ENCODE measurements around the gene BPIFA1.
A peak's percentile ranks its signal among the peaks of the same experiment; 100 is the strongest.

Gene BPIFA1

DNA sequence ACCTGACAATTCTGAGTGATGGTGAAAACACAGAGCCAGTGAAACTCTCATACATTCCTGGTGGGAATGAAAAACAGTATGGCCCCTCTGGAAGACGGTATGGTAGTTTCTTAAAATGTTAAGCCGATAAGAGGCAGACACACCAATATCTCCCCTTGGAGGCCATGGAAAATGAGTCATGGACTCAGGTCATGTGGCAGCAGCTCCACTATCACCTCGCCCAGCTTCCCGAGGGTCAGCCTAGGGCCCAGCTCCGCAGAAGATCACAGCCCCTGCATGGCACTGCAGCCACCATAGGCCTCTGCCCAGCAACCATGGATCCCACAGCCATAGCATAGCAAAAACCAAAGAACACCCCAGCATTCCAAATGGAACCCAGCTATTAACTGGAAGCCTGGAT is 21.4 kb downstream of the BPIFA1 start:
- ATAC-seq (no peak), DNase-seq (no peak)
- no peak overlapping the region for H3K4me3 Mint-ChIP-seq
- H3K36me3 Mint-ChIP-seq (ENCODE audit: low read depth) = no peaks in the 10 kb centered on the region
- H3K27ac Mint-ChIP-seq = no peak overlapping the region
- no peaks in the 10 kb centered on the region for H3K4me1 Mint-ChIP-seq
- H3K27me3 Mint-ChIP-seq = peaks cover 15% of the 10 kb centered on the region
- H3K9me3 Mint-ChIP-seq = no peaks in the 10 kb centered on the region

DNA sequence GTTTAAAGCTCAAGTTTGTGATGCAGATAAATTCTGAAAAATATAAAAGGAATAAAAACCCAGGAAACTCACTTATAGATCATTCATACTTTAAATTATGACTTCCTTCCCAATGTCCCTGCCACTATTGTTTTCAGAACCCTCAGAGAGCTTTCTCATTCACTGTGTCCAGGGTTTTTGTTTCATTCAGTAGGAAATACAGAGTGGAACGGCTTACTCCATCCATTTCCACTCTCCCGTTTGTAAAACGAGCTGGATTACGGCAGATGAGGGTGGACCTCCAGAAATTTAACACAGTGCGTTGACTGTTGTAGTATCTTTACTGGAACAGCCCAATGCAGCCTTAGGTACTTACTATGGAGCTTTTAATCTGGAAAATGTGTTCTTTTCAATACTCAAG is 23.6 kb downstream of the BPIFA1 start:
- no peak for ATAC-seq
- H3K4me1 Mint-ChIP-seq = no peaks in the 10 kb centered on the region
- peaks cover 13% of the 10 kb centered on the region for H3K27me3 Mint-ChIP-seq
- no peaks in the 10 kb centered on the region for H3K36me3 Mint-ChIP-seq (ENCODE audit: low read depth)
- no peak overlapping the region for H3K4me3 Mint-ChIP-seq
- H3K27ac Mint-ChIP-seq = no peak overlapping the region
- no peak for DNase-seq
- H3K9me3 Mint-ChIP-seq = no peaks in the 10 kb centered on the region

DNA sequence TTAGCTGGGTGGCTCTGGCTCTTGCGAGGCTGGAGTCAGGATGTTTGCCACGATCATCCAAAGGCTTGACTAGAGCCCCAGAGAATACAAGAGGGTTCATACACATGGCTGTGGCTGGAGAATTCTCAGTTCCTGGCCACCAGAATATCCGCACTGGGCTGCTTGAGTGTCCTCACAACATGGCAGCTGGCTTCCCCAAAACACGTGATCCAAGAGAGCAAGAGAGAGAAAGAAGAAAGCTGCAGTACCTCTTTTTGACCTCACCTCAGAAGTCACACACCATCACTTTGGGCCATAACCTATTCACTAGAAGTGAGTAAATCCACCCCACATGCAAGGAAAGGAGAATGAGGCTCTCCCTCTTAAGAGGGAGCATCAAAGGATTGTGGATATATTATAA is 25.7 kb downstream of the BPIFA1 start:
- Mint-ChIP-seq H3K9me3 (no peaks in the 10 kb centered on the region), H3K4me3 (no peak overlapping the region), H3K4me1 (no peaks in the 10 kb centered on the region), H3K27ac (no peak overlapping the region), H3K36me3 (ENCODE audit: low read depth) (no peaks in the 10 kb centered on the region), H3K27me3 (peaks cover 10% of the 10 kb centered on the region)
- ATAC-seq = no peak
- DNase-seq = no peak

DNA sequence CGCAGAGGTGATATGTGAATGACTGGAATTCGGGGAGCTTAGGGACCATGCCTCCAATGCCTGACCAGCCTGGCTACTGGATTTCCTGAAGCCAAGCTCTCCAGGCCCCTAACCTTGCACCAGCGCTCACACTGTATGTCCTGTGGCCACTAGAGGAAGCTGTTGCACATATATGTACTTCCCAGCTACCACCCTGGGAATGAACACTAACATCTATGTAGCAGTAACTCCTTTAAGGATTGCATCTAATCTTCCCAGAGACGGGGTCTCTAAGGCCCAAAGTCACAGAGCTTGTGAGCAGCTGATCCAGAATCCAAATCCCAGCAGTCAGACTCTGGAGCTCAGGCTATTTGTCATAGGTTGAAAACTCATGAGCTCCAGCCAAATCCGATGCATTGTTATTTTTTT is 26.9 kb downstream of the BPIFA1 start:
- H3K27ac Mint-ChIP-seq = no peak overlapping the region
- no peak for DNase-seq
- peak; percentile 46 for ATAC-seq
- no peak overlapping the region for H3K4me3 Mint-ChIP-seq
- no peaks in the 10 kb centered on the region for H3K36me3 Mint-ChIP-seq (ENCODE audit: low read depth)
- no peaks in the 10 kb centered on the region for H3K4me1 Mint-ChIP-seq
- peaks cover 10% of the 10 kb centered on the region for H3K27me3 Mint-ChIP-seq
- H3K9me3 Mint-ChIP-seq = no peaks in the 10 kb centered on the region

DNA sequence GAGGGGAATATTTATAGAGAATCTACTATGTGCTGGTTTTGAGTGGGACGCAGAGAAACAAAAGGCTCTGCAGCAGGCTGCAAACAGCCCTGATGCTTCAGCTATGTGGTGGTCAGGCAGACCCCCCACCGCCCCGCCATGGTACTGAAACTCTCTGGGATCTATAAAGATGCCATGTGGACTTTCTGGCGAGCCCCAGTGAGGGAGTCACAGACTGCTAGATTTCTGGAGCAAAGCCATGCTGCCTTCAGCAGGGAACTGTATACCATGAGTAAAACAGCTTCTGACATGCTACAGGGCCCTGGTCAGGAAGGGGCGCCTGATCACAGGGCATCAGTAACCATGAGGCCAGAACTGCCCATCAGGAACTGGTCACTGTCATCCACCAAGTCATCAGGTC is 28.0 kb downstream of the BPIFA1 start:
- no peaks in the 10 kb centered on the region for H3K9me3 Mint-ChIP-seq
- peaks cover 16% of the 10 kb centered on the region for H3K27me3 Mint-ChIP-seq
- no peaks in the 10 kb centered on the region for H3K36me3 Mint-ChIP-seq (ENCODE audit: low read depth)
- H3K4me1 Mint-ChIP-seq = no peaks in the 10 kb centered on the region
- H3K27ac Mint-ChIP-seq = no peak overlapping the region
- DNase-seq = no peak
- H3K4me3 Mint-ChIP-seq = no peak overlapping the region
- ATAC-seq = no peak

DNA sequence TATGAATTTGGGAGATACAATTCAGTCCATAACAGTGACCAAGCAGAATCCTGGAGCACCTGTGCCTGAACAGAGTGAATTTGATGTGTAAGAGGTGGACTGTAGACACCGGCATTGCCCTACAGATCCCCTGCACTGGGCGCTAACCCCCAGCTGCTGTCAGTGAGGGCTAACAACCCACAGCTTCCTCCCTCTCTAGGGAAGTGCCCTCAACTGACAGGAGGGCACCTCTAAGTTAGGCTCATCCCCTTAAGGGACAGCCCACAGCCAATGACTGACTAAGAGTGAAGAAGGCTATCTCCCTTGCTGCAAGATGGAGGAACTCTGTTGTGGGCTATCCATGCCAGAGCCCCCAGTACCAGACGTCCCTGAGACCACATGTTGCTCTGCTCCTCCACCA is 31.9 kb downstream of the BPIFA1 start:
- H3K27me3 Mint-ChIP-seq = peaks cover 6% of the 10 kb centered on the region
- ATAC-seq (no peak), DNase-seq (no peak)
- no peaks in the 10 kb centered on the region for H3K36me3 Mint-ChIP-seq (ENCODE audit: low read depth)
- no peaks in the 10 kb centered on the region for H3K4me1 Mint-ChIP-seq
- H3K9me3 Mint-ChIP-seq = no peaks in the 10 kb centered on the region
- no peak overlapping the region for H3K27ac Mint-ChIP-seq
- H3K4me3 Mint-ChIP-seq = no peak overlapping the region

DNA sequence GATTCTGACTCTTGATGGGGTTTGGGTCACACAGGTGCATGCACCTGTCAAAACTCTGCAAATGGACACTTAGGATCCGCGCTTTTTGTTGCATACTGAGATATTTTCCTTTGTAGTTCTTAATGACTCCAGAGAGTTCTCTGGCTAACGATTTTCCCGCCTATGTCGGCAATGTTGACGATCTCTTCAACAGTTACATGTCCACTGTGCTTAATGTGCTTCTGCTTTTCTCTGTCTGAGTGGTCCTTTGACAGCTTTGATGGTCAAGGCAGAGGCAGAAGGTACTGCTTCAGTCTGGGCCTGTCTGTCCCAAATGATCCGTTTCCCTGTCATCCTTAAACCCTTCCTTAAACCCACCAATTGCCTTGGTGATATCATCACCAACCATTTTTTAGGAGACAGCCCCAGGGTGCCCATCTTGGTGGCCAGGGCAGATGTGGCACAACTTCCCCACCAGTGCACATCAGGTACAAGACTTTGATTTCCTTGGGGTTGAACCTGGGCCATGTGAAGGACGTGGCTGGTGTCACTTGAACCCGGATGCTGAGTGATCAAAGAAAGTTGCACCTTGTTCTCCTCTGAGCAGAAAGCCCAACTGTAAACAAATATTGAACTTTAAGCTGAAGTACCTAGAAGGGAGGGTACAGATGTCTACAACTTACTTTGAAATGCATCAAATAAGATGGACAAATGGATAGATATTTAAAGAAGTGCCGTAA is 36.5 kb downstream of the BPIFA1 start:
- Mint-ChIP-seq H3K4me1 (no peaks in the 10 kb centered on the region), H3K27me3 (peaks cover 7% of the 10 kb centered on the region), H3K36me3 (ENCODE audit: low read depth) (no peaks in the 10 kb centered on the region), H3K4me3 (no peak overlapping the region), H3K9me3 (no peaks in the 10 kb centered on the region), H3K27ac (no peak overlapping the region)
- DNase-seq (no peak), ATAC-seq (no peak)

DNA sequence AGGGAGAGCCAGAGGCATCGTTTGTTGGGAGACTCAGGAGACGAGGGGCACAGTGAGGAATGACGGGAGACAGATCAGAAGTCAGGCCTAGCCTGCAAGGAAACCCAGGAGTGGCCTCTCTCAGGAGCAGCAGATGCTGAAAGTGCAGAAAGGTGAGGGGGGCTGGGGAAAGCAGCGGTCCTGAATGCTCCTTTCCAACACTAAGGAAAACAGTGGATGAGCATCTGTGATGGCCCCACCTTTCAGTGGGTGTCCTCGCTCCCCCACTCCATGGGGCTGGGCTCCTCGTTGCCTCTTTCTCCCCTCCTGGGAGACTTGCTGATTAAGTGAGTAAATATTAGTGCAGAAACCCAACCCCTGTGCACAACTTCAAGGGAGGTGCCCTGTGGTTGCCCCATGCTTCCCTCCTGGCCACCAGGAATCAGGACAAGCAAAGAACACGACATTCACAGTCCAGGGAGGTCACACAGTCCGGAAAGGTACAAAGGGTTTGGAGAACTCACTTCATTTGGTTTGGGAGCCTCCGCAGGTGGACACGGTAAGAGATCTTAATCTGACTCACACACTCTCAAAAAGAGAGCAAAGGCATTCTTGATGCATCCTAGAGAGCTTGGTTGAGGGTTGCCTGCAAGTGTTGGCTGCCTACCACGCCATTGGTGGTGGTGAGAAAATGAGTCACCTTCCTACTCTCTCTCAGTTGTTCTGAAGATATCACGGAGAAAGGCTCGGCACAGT is 37.5 kb downstream of the BPIFA1 start:
- ATAC-seq (no peak), DNase-seq (no peak)
- H3K9me3 Mint-ChIP-seq = no peaks in the 10 kb centered on the region
- H3K4me1 Mint-ChIP-seq = no peaks in the 10 kb centered on the region
- H3K36me3 Mint-ChIP-seq (ENCODE audit: low read depth) = no peaks in the 10 kb centered on the region
- H3K4me3 Mint-ChIP-seq = no peak overlapping the region
- peaks cover 4% of the 10 kb centered on the region for H3K27me3 Mint-ChIP-seq
- H3K27ac Mint-ChIP-seq = no peak overlapping the region

DNA sequence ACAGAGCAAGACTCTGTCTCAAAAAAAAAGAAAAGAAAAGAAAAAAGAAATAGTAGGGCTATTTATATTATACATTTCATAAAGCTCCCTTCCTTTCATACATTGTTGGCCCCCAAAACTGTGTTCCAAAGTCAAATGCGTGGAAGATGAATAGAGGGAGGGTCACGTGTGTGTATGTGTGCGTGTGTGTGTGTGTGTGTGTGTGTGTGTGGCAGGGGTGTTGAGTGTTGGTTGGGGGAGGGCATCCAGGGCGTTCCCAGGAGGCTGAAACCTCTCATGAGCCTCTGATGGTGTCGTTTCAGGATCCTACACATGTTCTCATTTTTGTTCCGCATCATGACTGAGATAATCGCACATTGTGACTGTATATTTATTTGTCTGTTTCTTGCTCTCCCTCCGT is 39.4 kb downstream of the BPIFA1 start:
- no peak overlapping the region for H3K27ac Mint-ChIP-seq
- no peaks in the 10 kb centered on the region for H3K36me3 Mint-ChIP-seq (ENCODE audit: low read depth)
- no peak for DNase-seq
- no peaks in the 10 kb centered on the region for H3K9me3 Mint-ChIP-seq
- peaks cover 3% of the 10 kb centered on the region for H3K27me3 Mint-ChIP-seq
- no peak for ATAC-seq
- no peaks in the 10 kb centered on the region for H3K4me1 Mint-ChIP-seq
- H3K4me3 Mint-ChIP-seq = no peak overlapping the region

DNA sequence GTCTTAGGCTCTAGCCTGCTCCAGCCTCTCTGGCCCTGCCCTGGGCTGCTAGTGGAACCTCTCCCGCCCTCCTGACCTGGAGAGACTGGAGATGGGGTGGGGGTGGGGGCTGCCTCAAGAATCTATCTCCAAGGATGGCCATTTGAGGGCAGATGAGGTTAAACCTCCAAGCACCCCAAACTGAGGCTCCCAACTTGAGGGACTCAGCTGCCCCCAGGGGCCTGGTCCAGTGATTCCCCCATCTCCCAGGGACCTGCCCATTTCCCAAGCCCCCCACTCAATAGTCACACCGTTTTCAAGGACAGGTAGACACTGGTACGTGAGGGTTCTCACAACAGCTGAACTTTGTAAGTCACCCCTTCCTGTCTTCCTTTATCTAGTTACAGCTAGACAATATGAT is 40.1 kb downstream of the BPIFA1 start:
- no peak overlapping the region for H3K27ac Mint-ChIP-seq
- no peaks in the 10 kb centered on the region for H3K4me1 Mint-ChIP-seq
- no peak overlapping the region for H3K4me3 Mint-ChIP-seq
- no peak for DNase-seq
- no peak for ATAC-seq
- no peaks in the 10 kb centered on the region for H3K9me3 Mint-ChIP-seq
- peaks cover 5% of the 10 kb centered on the region for H3K27me3 Mint-ChIP-seq
- H3K36me3 Mint-ChIP-seq (ENCODE audit: low read depth) = no peaks in the 10 kb centered on the region

DNA sequence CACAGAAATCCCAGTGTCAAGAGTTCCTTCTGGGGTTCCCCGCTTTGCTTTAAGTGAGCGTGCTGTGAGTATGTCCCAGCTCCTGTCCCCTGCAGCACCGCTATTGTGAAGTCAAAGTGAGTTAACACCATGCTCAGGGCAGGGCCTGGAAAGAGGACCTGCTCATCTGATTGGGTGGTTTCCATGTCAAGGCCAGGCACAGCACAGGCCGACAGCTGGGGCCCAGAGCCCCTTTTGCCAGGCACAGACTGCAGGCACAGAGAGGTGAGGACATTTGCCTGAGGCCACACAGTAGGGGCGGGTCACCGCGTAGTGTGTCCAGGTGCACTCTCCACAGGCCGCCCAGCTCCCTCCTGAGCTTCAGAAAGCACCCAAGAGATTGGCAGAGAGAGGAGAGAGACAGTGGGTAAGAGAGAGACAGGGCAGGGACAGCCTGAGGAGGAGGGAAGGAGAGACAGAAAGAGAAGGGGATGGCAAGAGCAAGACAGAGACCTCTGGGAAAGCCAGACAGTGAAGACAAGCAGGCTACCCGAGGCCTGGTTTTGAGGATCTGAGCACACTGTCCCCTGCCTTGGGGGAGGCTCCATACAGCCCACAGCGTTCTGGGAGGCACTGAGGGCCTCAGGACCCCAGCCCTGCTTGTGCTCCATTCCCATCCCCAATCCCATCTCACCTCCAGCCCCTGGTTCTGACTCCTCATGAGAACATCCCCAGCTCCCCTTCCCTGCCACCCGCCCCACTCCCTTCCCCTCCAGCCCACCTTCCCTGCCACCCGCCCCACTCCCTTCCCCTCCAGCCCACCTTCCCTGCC is 40.7 kb downstream of the BPIFA1 start:
- no peaks in the 10 kb centered on the region for H3K4me1 Mint-ChIP-seq
- no peak overlapping the region for H3K4me3 Mint-ChIP-seq

DNA sequence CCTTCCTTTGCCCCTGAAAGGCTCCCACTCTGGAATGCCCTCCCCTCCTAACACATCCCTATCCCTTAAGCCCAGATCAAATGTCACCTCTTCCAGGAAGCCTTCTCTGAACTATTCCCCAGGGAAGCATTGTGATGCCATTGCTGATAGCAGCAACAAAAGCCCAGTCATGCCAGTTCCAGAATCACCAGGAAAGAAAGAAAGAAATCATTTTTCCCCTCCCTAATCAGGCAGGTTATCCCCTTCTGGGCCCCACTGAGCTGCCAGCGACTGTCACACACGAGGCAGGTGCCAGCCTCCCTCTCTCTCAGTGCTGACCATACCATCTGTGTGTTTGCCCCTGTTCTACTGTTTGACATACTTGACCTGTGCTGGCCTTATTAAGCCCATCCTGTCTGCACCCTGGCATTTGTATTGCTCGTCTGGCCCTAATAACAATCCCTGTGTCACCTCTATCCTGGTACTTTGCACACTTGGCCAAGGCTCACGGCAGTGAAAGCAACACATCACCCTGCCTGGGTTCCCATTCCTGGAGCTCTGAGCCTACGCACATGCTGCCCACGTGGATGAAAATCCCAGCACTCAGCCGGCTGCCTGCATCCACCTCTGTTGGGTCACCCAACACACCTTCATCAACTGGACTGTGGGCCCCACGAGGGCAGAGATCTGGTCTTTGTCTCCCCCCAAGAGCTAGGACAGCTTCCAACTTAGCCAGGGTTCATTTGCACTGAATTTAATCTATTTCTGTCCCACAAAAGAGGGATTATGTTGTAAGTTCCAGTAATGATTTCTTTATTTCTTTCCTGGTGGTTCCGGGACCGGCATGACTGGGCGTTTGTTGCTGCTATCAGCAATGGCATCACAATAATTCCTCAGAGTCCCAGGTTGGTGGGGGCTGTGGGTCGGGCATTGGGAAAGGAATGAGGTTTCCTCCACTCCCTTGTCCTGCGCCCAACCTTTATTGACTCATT is 42.0 kb downstream of the BPIFA1 start:
- DNase-seq (no peak), ATAC-seq (no peak)
- Mint-ChIP-seq H3K4me3 (no peak overlapping the region), H3K9me3 (no peaks in the 10 kb centered on the region), H3K36me3 (ENCODE audit: low read depth) (no peaks in the 10 kb centered on the region), H3K27ac (no peak overlapping the region), H3K4me1 (no peaks in the 10 kb centered on the region), H3K27me3 (peaks cover 5% of the 10 kb centered on the region)

More for the DNA sequence above, 40.7 kb downstream of the BPIFA1 start:
- Mint-ChIP-seq H3K36me3 (ENCODE audit: low read depth) (no peaks in the 10 kb centered on the region), H3K9me3 (no peaks in the 10 kb centered on the region), H3K27me3 (peaks cover 5% of the 10 kb centered on the region), H3K27ac (no peak overlapping the region)
- ATAC-seq = no peak
- no peak for DNase-seq

DNA sequence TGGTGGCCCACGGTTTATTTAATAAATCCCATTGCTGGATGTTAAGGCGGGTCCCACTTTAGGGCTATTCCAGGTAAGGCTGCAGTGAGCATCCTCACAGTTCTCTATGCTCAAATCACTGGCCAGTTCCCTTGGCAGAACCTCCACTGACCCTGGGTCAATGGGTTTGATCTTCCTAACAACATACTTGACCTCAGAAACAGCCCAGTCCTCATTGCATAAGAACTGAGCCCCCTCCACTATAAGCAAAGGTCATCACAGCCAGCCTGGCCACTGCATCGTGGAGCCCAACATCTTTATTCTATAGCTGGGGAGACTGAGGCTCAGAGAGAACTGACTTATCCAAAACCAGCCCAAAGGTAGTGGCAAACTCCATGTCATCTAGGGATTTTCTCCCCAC is 42.9 kb downstream of the BPIFA1 start:
- Mint-ChIP-seq H3K4me3 (no peak overlapping the region), H3K9me3 (no peaks in the 10 kb centered on the region), H3K27me3 (peaks cover 7% of the 10 kb centered on the region), H3K4me1 (no peaks in the 10 kb centered on the region), H3K36me3 (ENCODE audit: low read depth) (no peaks in the 10 kb centered on the region), H3K27ac (no peak overlapping the region)
- DNase-seq = no peak
- ATAC-seq = no peak

DNA sequence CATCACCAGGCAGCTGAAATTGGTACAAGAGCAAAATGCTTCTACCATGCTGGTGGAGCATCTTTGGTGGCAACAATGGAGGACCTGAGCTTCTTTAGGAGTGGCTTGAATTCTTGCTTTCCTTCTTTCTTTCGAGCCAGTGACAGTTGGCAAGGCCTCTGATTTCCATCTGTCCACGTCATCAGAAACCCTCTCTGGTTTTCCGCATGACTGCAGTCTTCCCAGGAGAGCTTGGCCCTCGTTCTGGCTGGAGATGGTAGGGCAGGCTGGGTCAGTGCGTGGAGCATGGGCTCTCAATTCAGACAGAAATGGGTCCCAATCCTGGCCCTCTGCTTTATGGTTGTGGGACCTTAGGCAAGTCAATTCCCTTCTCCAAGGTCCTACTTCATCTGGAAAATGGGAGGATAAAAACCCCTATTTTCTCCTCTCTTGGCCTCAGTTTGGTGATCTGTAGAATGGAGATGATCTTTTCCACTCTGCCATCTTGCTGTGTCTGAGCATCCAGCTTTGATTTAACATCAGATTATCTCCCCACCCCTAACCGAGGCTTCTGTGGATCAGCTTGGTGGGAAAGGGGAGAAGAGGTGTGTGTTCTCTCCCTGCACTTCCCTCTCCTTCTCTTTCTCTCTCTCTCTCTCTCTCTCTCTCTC is 43.6 kb downstream of the BPIFA1 start:
- H3K27ac Mint-ChIP-seq = no peak overlapping the region
- DNase-seq (no peak), ATAC-seq (no peak)
- no peaks in the 10 kb centered on the region for H3K9me3 Mint-ChIP-seq
- H3K36me3 Mint-ChIP-seq (ENCODE audit: low read depth) = no peaks in the 10 kb centered on the region
- no peaks in the 10 kb centered on the region for H3K4me1 Mint-ChIP-seq
- no peak overlapping the region for H3K4me3 Mint-ChIP-seq
- peaks cover 7% of the 10 kb centered on the region for H3K27me3 Mint-ChIP-seq
